ENCODE measurements around the gene A2ML1. TPM values are rescaled to one million over a fixed set of nuclear protein-coding genes. Genes with fewer than 3 reads are reported as not detected.
"Not testable (repeated sequence)": the region's sequence is repeated elsewhere in the genome, so short reads cannot be mapped to it uniquely, and the experiment has no call there.

Gene A2ML1
- total RNA-seq, 2 experiments from 2014 or later: not detected

GRCh38 chr12:8886502-8887284 is 64.3 kb downstream of the A2ML1 start:
- CTCF ChIA-PET: interaction anchor here (1.5 to 2.0 kb wide), 2 partner anchors 9 to 163 kb away, joined by 5 to 6 read pairs; no protein-coding TSS in a partner anchor
- no peak for DNase-seq
- peaks cover 5% of the 10 kb centered on the region for H3K4me1 Mint-ChIP-seq
- no peak for ATAC-seq
- H3K36me3 Mint-ChIP-seq: no peaks in the 10 kb centered on the region
- H3K4me3 Mint-ChIP-seq: no peak overlapping the region
- H3K9me3 Mint-ChIP-seq (ENCODE audit: low read depth): no peaks in the 10 kb centered on the region
- peaks cover 14% of the 10 kb centered on the region for H3K27me3 Mint-ChIP-seq
- H3K27ac Mint-ChIP-seq: no peak overlapping the region

DNA sequence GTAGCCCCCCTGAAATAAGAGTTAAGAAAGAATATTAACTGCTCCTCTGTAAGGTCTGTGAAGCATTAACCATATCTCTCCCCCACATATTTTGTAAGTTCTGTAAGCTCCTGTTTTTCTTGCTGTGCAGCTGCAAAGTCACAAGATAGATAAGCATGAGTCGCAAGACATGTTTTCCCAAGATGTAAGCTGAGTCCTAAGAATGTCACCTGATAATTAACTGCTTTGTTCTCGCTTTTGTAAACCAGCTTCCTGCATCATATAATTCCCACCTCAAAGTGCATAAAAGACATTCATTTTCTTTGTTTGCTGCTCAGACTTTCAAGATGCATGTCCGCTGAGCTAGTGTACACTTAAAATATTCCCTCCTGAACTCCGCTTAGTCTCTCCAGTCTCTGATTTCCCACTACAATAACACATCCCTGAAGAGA is 64.9 kb downstream of the A2ML1 start:
- no peak for ATAC-seq
- Mint-ChIP-seq H3K4me1 (peaks cover 5% of the 10 kb centered on the region), H3K9me3 (ENCODE audit: low read depth) (no peaks in the 10 kb centered on the region), H3K36me3 (no peaks in the 10 kb centered on the region), H3K4me3 (no peak overlapping the region), H3K27me3 (peaks cover 14% of the 10 kb centered on the region), H3K27ac (no peak overlapping the region)
- CTCF ChIA-PET: interaction anchor here (0.6 to 2.0 kb wide), 2 partner anchors 8 to 343 kb away, joined by 3 to 6 read pairs; no protein-coding TSS in a partner anchor
- DNase-seq: no peak

DNA sequence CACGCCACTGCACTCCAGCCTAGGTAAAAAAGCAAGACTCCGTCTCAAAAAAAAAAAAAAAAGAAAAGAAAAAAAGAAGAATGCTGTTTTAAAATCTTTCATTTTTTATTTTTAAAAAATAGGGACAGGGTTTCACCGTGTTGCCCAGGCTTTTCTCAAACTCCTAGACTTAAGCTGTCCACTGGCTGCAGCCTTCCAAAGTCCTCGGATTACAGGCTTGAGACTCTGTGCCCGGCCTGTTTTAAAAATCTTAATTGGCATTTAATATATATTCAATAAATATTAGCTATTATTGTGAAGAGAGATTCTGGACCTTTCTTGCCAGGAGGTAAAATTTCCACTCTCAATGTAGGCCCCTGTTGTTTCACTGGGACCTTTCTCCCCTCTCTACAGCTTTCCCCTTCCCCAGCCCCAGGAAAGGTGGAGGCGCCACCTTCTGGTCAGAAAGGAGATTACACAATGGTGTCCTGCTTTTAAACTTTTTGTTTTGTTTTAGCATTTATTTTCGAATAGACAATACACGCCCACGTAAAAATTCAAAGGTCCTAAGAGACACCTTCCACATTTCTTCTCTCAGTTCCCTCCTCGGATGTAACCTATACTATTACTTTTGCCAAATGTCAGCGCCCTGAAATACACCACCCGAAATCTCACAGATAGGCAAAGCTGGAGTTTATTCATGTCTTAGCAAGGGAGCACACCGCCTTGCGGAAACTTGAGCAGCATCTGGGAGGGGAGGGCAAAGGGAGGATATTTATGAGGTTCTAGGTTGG is 68.1 kb downstream of the A2ML1 start:
- Mint-ChIP-seq H3K9me3 (ENCODE audit: low read depth) (no peaks in the 10 kb centered on the region), H3K27me3 (peaks cover 19% of the 10 kb centered on the region), H3K4me3 (peak overlapping the region; percentile 73), H3K4me1 (peaks cover 5% of the 10 kb centered on the region), H3K36me3 (no peaks in the 10 kb centered on the region), H3K27ac (no peak overlapping the region)
- DNase-seq: peak; percentile 67
- peak; percentile 55 for ATAC-seq
- CTCF ChIA-PET: interaction anchor here (0.6 to 3.6 kb wide), 35 partner anchors 9 to 346 kb away, joined by 3 to 28 read pairs (median 4); partner anchors contain the start of genes M6PR and PHC1

GRCh38 chr12:8891976-8892375 is 69.6 kb downstream of the A2ML1 start:
- no peaks in the 10 kb centered on the region for H3K36me3 Mint-ChIP-seq
- no peaks in the 10 kb centered on the region for H3K9me3 Mint-ChIP-seq (ENCODE audit: low read depth)
- H3K27me3 Mint-ChIP-seq: peaks cover 17% of the 10 kb centered on the region
- H3K4me1 Mint-ChIP-seq: peaks cover 5% of the 10 kb centered on the region
- ATAC-seq: no peak
- CTCF ChIA-PET: interaction anchor here (1.9 to 3.6 kb wide), 5 partner anchors 22 to 234 kb away, joined by 5 to 28 read pairs (median 13); partner anchors contain the start of genes M6PR and PHC1
- no peak overlapping the region for H3K4me3 Mint-ChIP-seq
- H3K27ac Mint-ChIP-seq: no peak overlapping the region
- no peak for DNase-seq

DNA sequence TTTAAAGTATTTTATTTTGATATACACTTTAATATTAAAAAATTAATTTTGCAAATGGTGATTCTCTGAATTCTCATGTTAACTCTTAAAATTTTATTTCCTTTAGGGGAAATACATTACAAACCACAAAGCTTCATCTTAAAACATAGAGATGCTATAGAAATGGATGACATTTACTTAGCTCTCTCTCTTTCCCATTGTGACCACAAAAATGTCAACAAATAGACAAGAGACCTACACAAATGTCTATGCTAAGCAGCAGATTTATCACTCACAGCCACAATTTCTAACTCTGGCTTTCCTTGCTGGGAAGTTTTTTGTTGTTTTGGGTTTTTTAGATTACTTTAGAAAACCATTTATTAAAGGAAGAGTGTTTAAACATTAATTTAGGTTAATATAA is 72.0 kb downstream of the A2ML1 start:
- Mint-ChIP-seq H3K27me3 (peaks cover 18% of the 10 kb centered on the region), H3K27ac (no peak overlapping the region), H3K36me3 (no peaks in the 10 kb centered on the region), H3K4me3 (no peak overlapping the region), H3K9me3 (ENCODE audit: low read depth) (no peaks in the 10 kb centered on the region), H3K4me1 (peaks cover 5% of the 10 kb centered on the region)
- CTCF ChIA-PET: interaction anchor here (0.9 to 1.7 kb wide), 3 partner anchors 7 to 237 kb away, joined by 3 to 6 read pairs (median 5); no protein-coding TSS in a partner anchor
- no peak for DNase-seq
- ATAC-seq: no peak

GRCh38 chr12:8894986-8895385 is 72.6 kb downstream of the A2ML1 start:
- Mint-ChIP-seq H3K4me3 (no peak overlapping the region), H3K4me1 (peaks cover 5% of the 10 kb centered on the region), H3K27me3 (peaks cover 16% of the 10 kb centered on the region), H3K27ac (no peak overlapping the region), H3K9me3 (ENCODE audit: low read depth) (no peaks in the 10 kb centered on the region), H3K36me3 (no peaks in the 10 kb centered on the region)
- CTCF ChIA-PET: interaction anchor here (0.9 to 1.7 kb wide), 3 partner anchors 8 to 238 kb away, joined by 3 to 6 read pairs (median 5); no protein-coding TSS in a partner anchor
- no peak for ATAC-seq
- DNase-seq: no peak

GRCh38 chr12:8897081-8897480 is 74.7 kb downstream of the A2ML1 start:
- H3K4me1 Mint-ChIP-seq: no peaks in the 10 kb centered on the region
- no peaks in the 10 kb centered on the region for H3K9me3 Mint-ChIP-seq (ENCODE audit: low read depth)
- H3K4me3 Mint-ChIP-seq: no peak overlapping the region
- H3K27me3 Mint-ChIP-seq: peaks cover 16% of the 10 kb centered on the region
- no peak overlapping the region for H3K27ac Mint-ChIP-seq
- DNase-seq (no peak), ATAC-seq (no peak)
- CTCF ChIA-PET: no interaction called here
- no peaks in the 10 kb centered on the region for H3K36me3 Mint-ChIP-seq

- no peak for DNase-seq
- no peak for ATAC-seq
- H3K27ac Mint-ChIP-seq: no peak overlapping the region
- H3K9me3 Mint-ChIP-seq (ENCODE audit: low read depth): no peaks in the 10 kb centered on the region
- peaks cover 18% of the 10 kb centered on the region for H3K27me3 Mint-ChIP-seq
- CTCF ChIA-PET: interaction anchor here (1.4 kb wide), 1 partner anchor 9 kb away, joined by 5 read pairs; no protein-coding TSS in a partner anchor
- no peaks in the 10 kb centered on the region for H3K4me1 Mint-ChIP-seq
- no peaks in the 10 kb centered on the region for H3K36me3 Mint-ChIP-seq
- no peak overlapping the region for H3K4me3 Mint-ChIP-seq
Measured at GRCh38 chr12:8899830-8900229, 77.4 kb downstream of the A2ML1 start.

DNA sequence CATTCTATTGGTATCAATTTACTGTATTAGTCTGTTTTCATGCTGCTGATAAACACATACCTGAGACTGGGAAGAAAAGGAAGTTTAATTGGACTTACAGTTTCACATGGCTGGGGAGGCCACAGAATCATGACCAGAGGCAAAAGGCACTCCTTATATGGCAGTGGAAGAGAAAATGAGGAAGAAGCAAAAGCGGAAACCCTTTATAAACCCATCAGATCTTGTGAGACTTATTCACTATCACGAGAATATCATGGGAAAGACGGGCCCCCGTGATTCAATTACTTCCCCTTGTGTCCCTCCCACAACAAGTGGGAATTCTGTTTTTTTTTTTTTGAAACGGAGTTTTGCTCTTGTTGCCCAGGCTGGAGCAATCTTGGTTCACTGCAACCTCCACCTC is 80.3 kb downstream of the A2ML1 start:
- CTCF ChIA-PET; ATAC-seq; H3K9me3 Mint-ChIP-seq (ENCODE audit: low read depth); DNase-seq; H3K4me3 Mint-ChIP-seq; H3K27ac Mint-ChIP-seq; H3K36me3 Mint-ChIP-seq; H3K4me1 Mint-ChIP-seq: not testable (repeated sequence)
- H3K27me3 Mint-ChIP-seq: peaks cover 25% of the 10 kb centered on the region

- DNase-seq: no peak
- H3K4me3 Mint-ChIP-seq: no peak overlapping the region
- H3K9me3 Mint-ChIP-seq (ENCODE audit: low read depth): no peaks in the 10 kb centered on the region
- H3K4me1 Mint-ChIP-seq: no peaks in the 10 kb centered on the region
- H3K36me3 Mint-ChIP-seq: no peaks in the 10 kb centered on the region
- CTCF ChIA-PET: no interaction called here
- no peak overlapping the region for H3K27ac Mint-ChIP-seq
- H3K27me3 Mint-ChIP-seq: peaks cover 25% of the 10 kb centered on the region
- ATAC-seq: no peak
Measured at GRCh38 chr12:8903646-8904045, 81.2 kb downstream of the A2ML1 start.

DNA sequence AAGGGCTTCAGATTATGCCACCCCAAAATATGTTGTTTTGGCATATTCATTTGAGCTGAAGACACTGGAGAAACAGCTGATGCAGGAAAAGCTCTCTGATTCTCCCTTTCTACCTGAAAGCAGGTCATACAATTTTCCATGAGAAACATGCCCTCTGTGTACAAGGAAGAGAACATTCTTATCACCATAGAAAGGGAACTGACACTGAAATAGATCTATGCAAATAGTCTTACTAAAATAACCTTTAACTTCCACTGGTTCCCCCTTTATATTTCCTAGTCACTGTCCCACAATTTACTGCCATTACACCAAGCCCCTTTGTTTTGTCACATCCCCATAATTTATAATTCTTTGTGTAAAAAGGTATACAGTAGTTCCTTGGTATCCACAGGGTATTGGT is 82.2 kb downstream of the A2ML1 start:
- Mint-ChIP-seq H3K4me1 (no peaks in the 10 kb centered on the region), H3K36me3 (no peaks in the 10 kb centered on the region), H3K9me3 (ENCODE audit: low read depth) (no peaks in the 10 kb centered on the region), H3K27ac (no peak overlapping the region), H3K27me3 (peaks cover 22% of the 10 kb centered on the region), H3K4me3 (no peak overlapping the region)
- ATAC-seq (no peak), DNase-seq (no peak)
- CTCF ChIA-PET: interaction anchor here (1.1 kb wide), 1 partner anchor 10 kb away, joined by 3 read pairs; no protein-coding TSS in a partner anchor

GRCh38 chr12:8905546-8905945 is 83.1 kb downstream of the A2ML1 start:
- H3K4me1 Mint-ChIP-seq: no peaks in the 10 kb centered on the region
- peaks cover 22% of the 10 kb centered on the region for H3K27me3 Mint-ChIP-seq
- ATAC-seq (no peak), DNase-seq (no peak)
- no peak overlapping the region for H3K4me3 Mint-ChIP-seq
- H3K9me3 Mint-ChIP-seq (ENCODE audit: low read depth): no peaks in the 10 kb centered on the region
- H3K36me3 Mint-ChIP-seq: no peaks in the 10 kb centered on the region
- H3K27ac Mint-ChIP-seq: no peak overlapping the region
- CTCF ChIA-PET: interaction anchor here (1.1 kb wide), 1 partner anchor 11 kb away, joined by 3 read pairs; no protein-coding TSS in a partner anchor
